ENCODE measurements around the gene VCL.

DNA sequence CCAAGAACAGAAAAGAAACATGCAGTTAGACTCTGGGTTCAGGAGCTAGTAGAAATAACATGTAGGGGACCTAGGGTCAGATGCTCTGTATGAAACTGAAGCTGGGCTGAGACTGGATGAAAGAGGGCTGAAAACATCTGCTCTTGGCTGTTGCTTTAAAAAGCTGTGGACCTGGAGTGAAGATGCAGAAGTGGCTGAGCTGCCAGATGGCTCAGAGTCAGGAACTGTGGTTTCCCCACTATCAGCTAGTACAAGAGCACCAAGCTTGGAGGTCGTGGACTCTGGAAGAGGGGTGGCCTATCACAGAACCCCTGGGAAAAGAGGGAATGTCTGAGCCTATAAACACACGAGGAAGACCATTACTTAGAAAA, 159.0 kb downstream of the VCL start:
- TF ChIP-seq MAX (IDR thresholded peaks at IDR 0.05) (no peak), RAD21 (IDR thresholded peaks at IDR 0.05) (peak in 1 of 2 donors; percentile 5), YY1 (IDR thresholded peaks at IDR 0.05) (no peak), GABPA (IDR thresholded peaks at IDR 0.05 in 1 of 2, conservative IDR thresholded peaks at IDR 0.05 in 1 of 2) (no peak), SP1 (IDR thresholded peaks at IDR 0.05) (no peak), TAF1 (conservative IDR thresholded peaks at IDR 0.05) (no peak), FOXA2 (IDR thresholded peaks at IDR 0.05) (no peak)
- TF ChIP-seq, protein P1, sequence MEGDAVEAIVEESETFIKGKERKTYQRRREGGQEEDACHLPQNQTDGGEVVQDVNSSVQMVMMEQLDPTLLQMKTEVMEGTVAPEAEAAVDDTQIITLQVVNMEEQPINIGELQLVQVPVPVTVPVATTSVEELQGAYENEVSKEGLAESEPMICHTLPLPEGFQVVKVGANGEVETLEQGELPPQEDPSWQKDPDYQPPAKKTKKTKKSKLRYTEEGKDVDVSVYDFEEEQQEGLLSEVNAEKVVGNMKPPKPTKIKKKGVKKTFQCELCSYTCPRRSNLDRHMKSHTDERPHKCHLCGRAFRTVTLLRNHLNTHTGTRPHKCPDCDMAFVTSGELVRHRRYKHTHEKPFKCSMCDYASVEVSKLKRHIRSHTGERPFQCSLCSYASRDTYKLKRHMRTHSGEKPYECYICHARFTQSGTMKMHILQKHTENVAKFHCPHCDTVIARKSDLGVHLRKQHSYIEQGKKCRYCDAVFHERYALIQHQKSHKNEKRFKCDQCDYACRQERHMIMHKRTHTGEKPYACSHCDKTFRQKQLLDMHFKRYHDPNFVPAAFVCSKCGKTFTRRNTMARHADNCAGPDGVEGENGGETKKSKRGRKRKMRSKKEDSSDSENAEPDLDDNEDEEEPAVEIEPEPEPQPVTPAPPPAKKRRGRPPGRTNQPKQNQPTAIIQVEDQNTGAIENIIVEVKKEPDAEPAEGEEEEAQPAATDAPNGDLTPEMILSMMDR (IDR thresholded peaks at IDR 0.05; ENCODE audit: low read depth, low read length, missing input control): no peak
- TF ChIP-seq, protein P2, sequence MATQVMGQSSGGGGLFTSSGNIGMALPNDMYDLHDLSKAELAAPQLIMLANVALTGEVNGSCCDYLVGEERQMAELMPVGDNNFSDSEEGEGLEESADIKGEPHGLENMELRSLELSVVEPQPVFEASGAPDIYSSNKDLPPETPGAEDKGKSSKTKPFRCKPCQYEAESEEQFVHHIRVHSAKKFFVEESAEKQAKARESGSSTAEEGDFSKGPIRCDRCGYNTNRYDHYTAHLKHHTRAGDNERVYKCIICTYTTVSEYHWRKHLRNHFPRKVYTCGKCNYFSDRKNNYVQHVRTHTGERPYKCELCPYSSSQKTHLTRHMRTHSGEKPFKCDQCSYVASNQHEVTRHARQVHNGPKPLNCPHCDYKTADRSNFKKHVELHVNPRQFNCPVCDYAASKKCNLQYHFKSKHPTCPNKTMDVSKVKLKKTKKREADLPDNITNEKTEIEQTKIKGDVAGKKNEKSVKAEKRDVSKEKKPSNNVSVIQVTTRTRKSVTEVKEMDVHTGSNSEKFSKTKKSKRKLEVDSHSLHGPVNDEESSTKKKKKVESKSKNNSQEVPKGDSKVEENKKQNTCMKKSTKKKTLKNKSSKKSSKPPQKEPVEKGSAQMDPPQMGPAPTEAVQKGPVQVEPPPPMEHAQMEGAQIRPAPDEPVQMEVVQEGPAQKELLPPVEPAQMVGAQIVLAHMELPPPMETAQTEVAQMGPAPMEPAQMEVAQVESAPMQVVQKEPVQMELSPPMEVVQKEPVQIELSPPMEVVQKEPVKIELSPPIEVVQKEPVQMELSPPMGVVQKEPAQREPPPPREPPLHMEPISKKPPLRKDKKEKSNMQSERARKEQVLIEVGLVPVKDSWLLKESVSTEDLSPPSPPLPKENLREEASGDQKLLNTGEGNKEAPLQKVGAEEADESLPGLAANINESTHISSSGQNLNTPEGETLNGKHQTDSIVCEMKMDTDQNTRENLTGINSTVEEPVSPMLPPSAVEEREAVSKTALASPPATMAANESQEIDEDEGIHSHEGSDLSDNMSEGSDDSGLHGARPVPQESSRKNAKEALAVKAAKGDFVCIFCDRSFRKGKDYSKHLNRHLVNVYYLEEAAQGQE (IDR thresholded peaks at IDR 0.05): no peak
